GM12878 (cell line): ENCODE data around the gene C16orf74. TPM values are rescaled to one million over a fixed set of nuclear protein-coding genes. Genes with fewer than 3 reads are reported as not detected.

Source experiments
- ATAC-seq: fragments of 200-7000 bp; cut with Tn5 transposase; 3 replicates; pipeline ENCODE4 v1.9.1; 2020; ENCODE audit warnings: mild to moderate bottlenecking, moderate library complexity
- BruUV-seq: library from RNA; stranded (reverse); fragments of 400-500 nt; replicated peaks from 2 replicates; lab custom pipeline; 2021; lab: Mats Ljungman, UMichigan
- CTCF ChIA-PET: fragments of 300-600 bp; sonication (Branson Sonifier 250); formaldehyde crosslinking; extraction: SDS; loops from one replicate; lab custom pipeline; 2021; ENCODE audit warnings: inconsistent platforms; lab: Yijun Ruan, JAX
- POLR2A ChIA-PET: fragments of 350-600 bp; formaldehyde crosslinking; extraction: SDS; loops from one replicate; lab custom pipeline; 2021; ENCODE audit warnings: inconsistent platforms; lab: Charles Lee
- RAD21 ChIA-PET: fragments of 300-600 bp; sonication (Branson Sonifier 250); formaldehyde crosslinking; loops from one replicate; lab custom pipeline; 2023; ENCODE audit warnings: antibody characterized with exemption; ENCODE audit not compliant: unreplicated experiment; lab: Charles Lee
- SMC1A ChIA-PET: fragments of 300-600 bp; sonication (Branson Sonifier 250); formaldehyde crosslinking; loops from one replicate; lab custom pipeline; 2023; ENCODE audit not compliant: unreplicated experiment, uncharacterized antibody; lab: Charles Lee
- DNase-seq: peaks from one replicate; pipeline ENCODE4 v3.0.0-alpha.2; 2011; ENCODE audit warnings: low read depth, low spot score
- FAIRE-seq: peaks from 3 replicates; lab custom pipeline; 2011; peaks lifted over from hg19 to GRCh38; lab: Jason Lieb, UNC
- H2AFZ ChIP-seq: 2 replicates; pipeline ENCODE4 v1.6.0; 2011; ENCODE audit warnings: low read depth, low read length, control low read depth; ENCODE audit not compliant: control insufficient read depth
- H3K27ac ChIP-seq: 2 replicates; pipeline ENCODE4 v1.5.1; 2011; ENCODE audit warnings: control low read depth; ENCODE audit not compliant: control insufficient read depth, insufficient read depth
- H3K27me3 ChIP-seq, 2 experiments: replicated peaks in 1 of 2; 2 replicates each; pipeline versions ENCODE4 v1.6.0 to v1.6.1; 2011; ENCODE audit warnings: low read length in 1 of 2; ENCODE audit not compliant: control insufficient read depth in 2 of 2, insufficient read depth in 2 of 2
- H3K36me3 ChIP-seq, 2 experiments: 2 replicates each; pipeline ENCODE4 v1.5.1; 2011; ENCODE audit warnings: low read length in 1 of 2; ENCODE audit not compliant: control insufficient read depth in 2 of 2, insufficient read depth in 2 of 2
- H3K4me1 ChIP-seq: 2 replicates; pipeline ENCODE4 v1.6.1; 2011; ENCODE audit warnings: mild to moderate bottlenecking, low read length, moderate library complexity, mixed read lengths; ENCODE audit not compliant: control insufficient read depth, insufficient read depth
- H3K4me2 ChIP-seq: 2 replicates; pipeline ENCODE4 v1.6.0; 2011; ENCODE audit warnings: control low read depth; ENCODE audit not compliant: control insufficient read depth, insufficient read depth
- H3K4me3 ChIP-seq: fragments of 200-600 bp; sonication (generic); 2 replicates; pipeline ENCODE4 v1.5.1; 2016
- H3K79me2 ChIP-seq: 2 replicates; pipeline ENCODE4 v1.6.0; 2011; ENCODE audit warnings: low read length; ENCODE audit not compliant: control insufficient read depth, insufficient read depth
- H3K9ac ChIP-seq: 2 replicates; pipeline ENCODE4 v1.8.0; 2011; ENCODE audit warnings: low read length, control low read depth, mixed read lengths; ENCODE audit not compliant: control insufficient read depth, insufficient read depth
- H3K9me3 ChIP-seq: replicated peaks from 3 replicates; pipeline ENCODE4 v1.5.1; 2011; ENCODE audit warnings: mild to moderate bottlenecking, low read length; ENCODE audit not compliant: control insufficient read depth, insufficient read depth
- H4K20me1 ChIP-seq: 2 replicates; pipeline ENCODE4 v1.6.0; 2011; ENCODE audit not compliant: control insufficient read depth, insufficient read depth
- BACH1 ChIP-seq: fragments of 450-650 bp; IDR thresholded peaks from 2 replicates; pipeline ENCODE4 v1.6.1; 2017; ENCODE audit warnings: mild to moderate bottlenecking, borderline replicate concordance
- NFYA ChIP-seq: IDR thresholded peaks from 2 replicates; pipeline ENCODE4 v1.6.1; 2011; ENCODE audit warnings: low read depth, mild to moderate bottlenecking, low read length, improper control_type of control experiment, borderline replicate concordance
- RCOR1 ChIP-seq: conservative IDR thresholded peaks from 2 replicates; pipeline ENCODE4 v1.6.1; 2012; ENCODE audit warnings: low read depth, low read length, improper control_type of control experiment
- SMC3 ChIP-seq: IDR thresholded peaks from 2 replicates; pipeline ENCODE4 v1.6.1; 2011; ENCODE audit warnings: low read length, improper control_type of control experiment, borderline replicate concordance
- SPI1 ChIP-seq: IDR thresholded peaks from 2 replicates; pipeline ENCODE4 v1.6.1; 2011; ENCODE audit warnings: low read depth, mild to moderate bottlenecking, low read length, moderate library complexity, borderline replicate concordance; ENCODE audit not compliant: insufficient read depth
- SUPT20H ChIP-seq: IDR thresholded peaks from 2 replicates; pipeline ENCODE4 v1.6.1; 2011; ENCODE audit warnings: low read depth, mild to moderate bottlenecking, low read length, moderate library complexity, borderline replicate concordance; ENCODE audit not compliant: control insufficient read depth
- ZBTB33 ChIP-seq: fragments of 450-650 bp; IDR thresholded peaks from 2 replicates; pipeline ENCODE4 v1.6.1; 2017; ENCODE audit warnings: mild to moderate bottlenecking
- ZNF384 ChIP-seq: IDR thresholded peaks from 2 replicates; pipeline ENCODE4 v1.6.1; 2012; ENCODE audit warnings: low read depth, mild to moderate bottlenecking, low read length, improper control_type of control experiment, borderline replicate concordance
- WGBS: methylation state at CpG from one replicate; pipeline ENCODE4 v1.1.6; 2016; ENCODE audit warnings: low lambda C conversion rate; ENCODE audit not compliant: insufficient replicate concordance, insufficient coverage; ENCODE audit errors: missing lambda C conversion rate; 5-methylcytosine and 5-hydroxymethylcytosine counted together
- in situ Hi-C: fragments of 300-500 bp; cut with MboI; formaldehyde crosslinking; loops from 9 replicates; pipeline ENCODE4 v1.14.3; 2018; ENCODE audit warnings: mixed read lengths
- intact Hi-C: fragments of 100-400 bp; cut with micrococcal nuclease; formaldehyde crosslinking; loops from one replicate; pipeline ENCODE4 v1.14.2; 2022; ENCODE audit not compliant: unreplicated experiment
- polyA plus RNA-seq, 11 experiments: library from polyadenylated mRNA; depleted of rRNA in 4 of 11; unstranded in 6 of 11; stranded (reverse) in 5 of 11; fragments of >200 nt; fragmentation: Nextera tagmentation in 4 of 11; fragmentation: Illumina TruSeq in 1 of 11; extraction: Ambion mirVana in 4 of 11; extraction: Trizol in 1 of 11; gene quantifications; 1 replicate in 1 of 11; 2 replicates in 10 of 11; pipeline versions ENCODE4 v1.2.1 to v1.2.3, GENCODE V29; 2011 to 2016; ENCODE audit warnings: inconsistent platforms in 2 of 11, missing spikeins in 2 of 11, low read depth in 1 of 11
- total RNA-seq, 4 experiments: library from RNA; depleted of rRNA in 3 of 4; stranded (reverse); fragments of >200 nt in 3 of 4; fragmentation: Illumina TruSeq in 1 of 4; extraction: Trizol in 1 of 4; gene quantifications; 2 replicates each; pipeline versions ENCODE4 v1.2.1 to v1.2.3, GENCODE V29; 2013 to 2021
- TF ChIP-seq, protein P1 (sequence below): fragments of 150-350 bp; IDR thresholded peaks from 2 replicates; pipeline ENCODE4 v1.6.1; 2016; ENCODE audit warnings: low read depth, low read length

C16orf74 gene
- total and polyA plus RNA-seq, 10 of the 15 experiments (the other 5 are each of a cell fraction or from before 2014, with no cell fraction given): 0.23 to 20.1 (median 6.8) TPM

- 97% methylated on average over 6 of the region's 6 CpGs for WGBS
- POLR2A ChIA-PET: no interaction called here
- Histone ChIP-seq H3K4me2 (no peak overlapping the region), H3K27me3 (no peaks in the 10 kb centered on the region), H3K9ac (no peak overlapping the region), H3K4me3 (no peak overlapping the region), H3K27ac (no peak overlapping the region), H3K9me3 (no peaks in the 10 kb centered on the region), H3K79me2 (no peaks in the 10 kb centered on the region), H4K20me1 (no peaks in the 10 kb centered on the region), H3K36me3 (no peaks in the 10 kb centered on the region), H3K4me1 (no peaks in the 10 kb centered on the region), H2AFZ (no peak overlapping the region)
- SMC1A ChIA-PET: no interaction called here
- intact Hi-C loops: no loop called here
- DNase-seq (no peak), ATAC-seq (no peak), FAIRE-seq (no peak)
- RAD21 ChIA-PET: no interaction called here
- TF ChIP-seq SMC3 (no peak), SUPT20H (no peak), RCOR1 (no peak), ZBTB33 (no peak), NFYA (no peak), BACH1 (no peak), SPI1 (no peak), ZNF384 (no peak)
- TF ChIP-seq, protein P1, sequence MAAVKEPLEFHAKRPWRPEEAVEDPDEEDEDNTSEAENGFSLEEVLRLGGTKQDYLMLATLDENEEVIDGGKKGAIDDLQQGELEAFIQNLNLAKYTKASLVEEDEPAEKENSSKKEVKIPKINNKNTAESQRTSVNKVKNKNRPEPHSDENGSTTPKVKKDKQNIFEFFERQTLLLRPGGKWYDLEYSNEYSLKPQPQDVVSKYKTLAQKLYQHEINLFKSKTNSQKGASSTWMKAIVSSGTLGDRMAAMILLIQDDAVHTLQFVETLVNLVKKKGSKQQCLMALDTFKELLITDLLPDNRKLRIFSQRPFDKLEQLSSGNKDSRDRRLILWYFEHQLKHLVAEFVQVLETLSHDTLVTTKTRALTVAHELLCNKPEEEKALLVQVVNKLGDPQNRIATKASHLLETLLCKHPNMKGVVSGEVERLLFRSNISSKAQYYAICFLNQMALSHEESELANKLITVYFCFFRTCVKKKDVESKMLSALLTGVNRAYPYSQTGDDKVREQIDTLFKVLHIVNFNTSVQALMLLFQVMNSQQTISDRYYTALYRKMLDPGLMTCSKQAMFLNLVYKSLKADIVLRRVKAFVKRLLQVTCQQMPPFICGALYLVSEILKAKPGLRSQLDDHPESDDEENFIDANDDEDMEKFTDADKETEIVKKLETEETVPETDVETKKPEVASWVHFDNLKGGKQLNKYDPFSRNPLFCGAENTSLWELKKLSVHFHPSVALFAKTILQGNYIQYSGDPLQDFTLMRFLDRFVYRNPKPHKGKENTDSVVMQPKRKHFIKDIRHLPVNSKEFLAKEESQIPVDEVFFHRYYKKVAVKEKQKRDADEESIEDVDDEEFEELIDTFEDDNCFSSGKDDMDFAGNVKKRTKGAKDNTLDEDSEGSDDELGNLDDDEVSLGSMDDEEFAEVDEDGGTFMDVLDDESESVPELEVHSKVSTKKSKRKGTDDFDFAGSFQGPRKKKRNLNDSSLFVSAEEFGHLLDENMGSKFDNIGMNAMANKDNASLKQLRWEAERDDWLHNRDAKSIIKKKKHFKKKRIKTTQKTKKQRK: no peak
- in situ Hi-C loops: no loop called here
- BruUV-seq: no TSS peak
- CTCF ChIA-PET: no interaction called here
Measured at GRCh38 chr16:85770741-85771140, 19.8 kb upstream of the C16orf74 start.
